ENCODE measurements around the gene UTP3.
"Not testable (repeated sequence)": the region's sequence is repeated elsewhere in the genome, so short reads cannot be mapped to it uniquely, and the experiment has no call there.

UTP3 gene, protein sequence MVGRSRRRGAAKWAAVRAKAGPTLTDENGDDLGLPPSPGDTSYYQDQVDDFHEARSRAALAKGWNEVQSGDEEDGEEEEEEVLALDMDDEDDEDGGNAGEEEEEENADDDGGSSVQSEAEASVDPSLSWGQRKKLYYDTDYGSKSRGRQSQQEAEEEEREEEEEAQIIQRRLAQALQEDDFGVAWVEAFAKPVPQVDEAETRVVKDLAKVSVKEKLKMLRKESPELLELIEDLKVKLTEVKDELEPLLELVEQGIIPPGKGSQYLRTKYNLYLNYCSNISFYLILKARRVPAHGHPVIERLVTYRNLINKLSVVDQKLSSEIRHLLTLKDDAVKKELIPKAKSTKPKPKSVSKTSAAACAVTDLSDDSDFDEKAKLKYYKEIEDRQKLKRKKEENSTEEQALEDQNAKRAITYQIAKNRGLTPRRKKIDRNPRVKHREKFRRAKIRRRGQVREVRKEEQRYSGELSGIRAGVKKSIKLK

DNA sequence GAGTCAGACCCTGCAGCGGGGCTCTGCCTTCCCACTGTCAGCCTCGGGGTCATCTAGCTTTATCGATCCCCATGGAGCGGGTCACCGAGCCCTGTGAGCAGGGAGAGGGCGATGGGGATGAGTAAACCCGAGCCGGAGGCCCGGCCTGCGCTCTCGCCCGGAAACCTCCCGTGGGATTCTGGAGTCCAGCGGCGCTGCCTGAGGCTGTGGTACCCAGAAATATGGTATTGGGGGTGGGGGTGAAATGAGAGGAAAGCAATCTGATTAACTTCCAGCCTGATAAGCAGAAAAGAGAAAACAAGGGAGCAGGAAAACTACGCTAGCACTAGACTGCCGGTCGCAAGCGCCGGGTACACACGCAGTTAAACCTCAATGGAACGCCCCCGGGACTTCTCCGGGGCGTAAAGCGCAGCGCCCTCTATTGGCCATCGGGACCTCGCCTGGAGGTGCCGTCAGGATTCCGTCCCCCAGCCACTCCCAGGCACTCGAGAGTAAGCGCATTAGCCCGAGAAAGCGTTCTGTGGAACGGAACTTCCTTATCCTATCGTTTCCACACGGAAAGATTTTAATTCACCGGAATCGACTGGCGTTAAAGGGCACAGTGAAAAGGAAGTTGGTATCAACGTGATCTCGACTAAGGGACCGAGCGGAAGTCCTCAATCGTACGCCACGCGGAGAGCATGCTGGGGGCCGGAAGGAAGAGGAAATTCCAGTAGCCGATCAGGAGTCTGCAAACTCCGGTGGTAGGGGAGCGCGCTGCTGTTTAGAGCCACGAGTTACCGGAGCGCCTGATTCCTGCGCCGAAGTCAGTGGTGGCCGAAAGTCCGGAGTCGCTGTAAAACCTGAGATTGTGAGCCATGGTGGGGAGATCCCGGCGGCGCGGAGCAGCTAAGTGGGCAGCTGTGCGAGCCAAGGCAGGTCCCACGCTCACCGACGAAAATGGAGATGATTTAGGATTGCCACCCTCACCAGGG, at the start of gene UTP3:
TSS of gene UTP3 (plus strand) at position 712 of the 974 bp plus-strand sequence. CDS start at position 858, 146 bp downstream.
- peak; percentile 97 for DNase-seq (ENCODE audit: low spot score)

DNA sequence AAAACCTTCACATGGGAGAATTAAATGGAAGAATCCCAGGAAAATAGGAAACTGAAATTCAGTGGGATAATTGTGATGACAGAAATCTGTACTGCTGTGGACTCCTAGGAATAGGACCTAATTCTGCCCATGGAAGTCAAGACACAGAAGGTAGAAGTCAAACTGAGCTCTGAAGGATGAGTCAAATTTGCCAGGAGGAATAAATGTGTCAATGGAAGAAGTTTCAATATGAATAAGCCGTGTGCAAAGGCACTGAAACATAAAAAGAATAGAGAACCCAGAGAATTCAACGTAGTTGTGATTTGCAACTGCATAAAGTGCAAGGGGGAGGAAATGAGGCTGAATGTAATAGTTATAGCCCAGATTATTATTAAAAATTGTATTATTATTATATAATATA, 48.1 kb upstream of the UTP3 start:
- DNase-seq (ENCODE audit: low spot score), result no peak

DNA sequence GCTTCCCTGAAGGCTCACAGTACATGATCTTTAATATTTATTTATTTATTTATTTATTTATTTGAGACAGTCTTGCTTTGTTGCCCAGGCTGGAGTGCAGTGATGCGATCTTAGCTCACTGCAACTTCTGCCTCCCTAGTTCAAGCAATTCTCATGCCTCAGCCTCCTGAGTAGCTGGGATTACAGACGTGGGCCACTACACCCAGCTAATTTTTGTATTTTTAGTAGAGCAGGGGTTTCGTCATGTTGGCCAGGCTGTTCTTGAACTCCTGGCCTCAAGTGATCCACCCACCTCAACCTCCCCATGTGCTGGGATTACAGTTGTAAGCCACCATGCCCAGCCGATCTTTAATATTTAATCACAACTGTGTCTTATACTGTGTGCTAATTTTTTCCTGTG, 37.6 kb upstream of the UTP3 start:
- not testable (repeated sequence) for DNase-seq (ENCODE audit: low spot score)

DNA sequence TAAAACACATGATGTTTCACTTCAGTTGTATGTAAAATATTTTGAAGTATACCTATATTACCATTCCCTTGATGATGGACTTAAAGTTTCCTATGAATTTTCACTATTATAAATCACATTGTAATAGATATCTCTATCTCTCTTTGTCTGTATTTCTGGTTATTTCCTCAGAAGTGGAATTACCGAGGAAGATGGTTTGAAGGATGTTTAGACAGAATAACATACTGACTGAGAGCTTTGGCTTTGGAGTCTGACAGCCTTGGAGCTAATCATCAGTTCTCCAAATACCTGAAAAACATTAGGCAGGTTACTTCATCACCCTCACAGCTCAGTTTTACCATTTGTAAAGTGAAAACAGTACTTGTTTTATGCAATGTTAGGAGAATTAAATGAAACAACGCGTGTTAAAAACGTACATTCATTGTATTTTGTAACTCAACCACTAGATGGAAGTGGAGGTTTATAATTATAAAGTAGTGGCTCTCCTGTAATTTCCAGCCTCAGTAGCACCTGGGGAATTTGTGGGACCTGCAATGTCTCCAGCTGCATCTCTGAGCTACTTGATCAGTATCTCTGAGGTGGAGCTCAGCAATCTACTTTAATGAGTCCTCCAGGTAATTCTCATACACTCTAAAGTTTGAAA, 36.3 kb upstream of the UTP3 start:
- DNase-seq (ENCODE audit: low spot score), result peak; percentile 44

DNA sequence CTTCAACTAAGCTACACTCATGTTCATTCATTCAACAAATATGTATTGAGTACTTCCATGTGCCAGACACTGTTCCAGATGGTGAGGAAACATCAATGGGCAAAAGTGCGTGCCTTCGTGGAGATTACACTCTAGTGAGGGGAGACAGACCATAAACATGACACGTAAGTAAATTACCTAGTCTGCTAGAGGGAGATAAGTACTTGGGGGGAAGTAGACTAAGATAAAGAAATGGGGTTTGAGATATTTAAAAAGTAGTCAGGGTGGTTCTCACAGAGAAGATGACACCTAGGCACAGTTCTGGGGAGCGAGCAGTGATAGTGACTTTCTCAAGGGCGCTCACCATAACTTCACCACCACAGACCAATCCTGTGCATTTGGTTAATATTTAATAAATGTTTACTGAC, 33.7 kb upstream of the UTP3 start:
- no peak for DNase-seq (ENCODE audit: low spot score)

DNA sequence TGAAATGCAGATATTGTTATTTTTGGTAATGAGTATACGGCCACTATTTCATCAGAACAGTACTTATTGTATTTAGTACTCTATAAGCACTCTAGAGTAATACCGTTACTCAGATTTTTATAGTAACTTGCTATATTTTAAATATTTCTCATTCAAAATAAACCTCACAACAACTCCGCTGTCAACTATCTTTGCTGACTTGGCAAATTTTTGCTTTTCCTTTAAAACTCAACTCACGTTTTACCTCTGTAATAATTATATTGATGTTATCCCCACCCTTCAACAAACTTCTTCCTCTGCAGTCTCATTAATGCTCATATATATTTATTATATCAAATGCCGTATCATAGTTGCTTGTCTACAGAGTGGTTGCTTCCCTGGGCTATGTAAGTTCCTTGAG, 31.0 kb upstream of the UTP3 start:
- no peak for DNase-seq (ENCODE audit: low spot score)

DNA sequence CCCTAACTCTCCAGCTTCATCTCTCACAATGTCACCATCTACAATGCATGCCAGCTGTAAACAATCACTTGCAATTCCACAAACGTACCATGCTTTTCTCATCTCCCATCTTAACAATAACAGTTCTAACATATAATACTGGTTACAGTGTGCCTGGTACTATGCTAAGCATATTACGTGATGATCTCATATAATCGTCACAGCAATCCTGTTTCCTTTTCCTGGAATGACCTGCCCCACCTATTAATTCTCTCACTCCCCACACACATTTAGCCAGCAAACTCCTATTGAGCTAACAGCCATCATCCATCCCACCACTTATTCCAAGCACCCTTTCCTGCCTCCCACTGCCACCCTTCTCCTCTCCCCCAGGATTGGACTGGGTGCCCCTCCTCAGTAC, 29.9 kb upstream of the UTP3 start:
- no peak for DNase-seq (ENCODE audit: low spot score)

DNA sequence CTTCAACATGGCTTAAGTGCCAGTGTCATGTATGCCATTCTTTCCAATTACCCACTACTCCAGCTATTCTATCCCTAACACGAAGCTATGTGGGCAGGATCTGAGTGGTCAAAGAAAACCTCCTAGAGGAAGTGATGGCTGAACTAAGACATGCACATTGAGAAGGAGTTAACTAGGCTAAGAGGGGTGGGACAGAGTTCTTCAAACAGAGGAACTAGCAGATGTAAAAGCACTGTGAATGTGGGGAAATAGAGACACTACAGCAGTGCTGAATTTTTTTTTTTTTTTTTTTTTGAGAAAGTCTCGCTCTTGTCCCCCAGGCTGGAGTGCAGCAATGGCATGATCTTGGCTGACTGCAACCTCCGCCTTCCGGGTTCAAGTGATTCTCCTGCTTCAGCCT, 28.2 kb upstream of the UTP3 start:
- DNase-seq (ENCODE audit: low spot score), result no peak

DNA sequence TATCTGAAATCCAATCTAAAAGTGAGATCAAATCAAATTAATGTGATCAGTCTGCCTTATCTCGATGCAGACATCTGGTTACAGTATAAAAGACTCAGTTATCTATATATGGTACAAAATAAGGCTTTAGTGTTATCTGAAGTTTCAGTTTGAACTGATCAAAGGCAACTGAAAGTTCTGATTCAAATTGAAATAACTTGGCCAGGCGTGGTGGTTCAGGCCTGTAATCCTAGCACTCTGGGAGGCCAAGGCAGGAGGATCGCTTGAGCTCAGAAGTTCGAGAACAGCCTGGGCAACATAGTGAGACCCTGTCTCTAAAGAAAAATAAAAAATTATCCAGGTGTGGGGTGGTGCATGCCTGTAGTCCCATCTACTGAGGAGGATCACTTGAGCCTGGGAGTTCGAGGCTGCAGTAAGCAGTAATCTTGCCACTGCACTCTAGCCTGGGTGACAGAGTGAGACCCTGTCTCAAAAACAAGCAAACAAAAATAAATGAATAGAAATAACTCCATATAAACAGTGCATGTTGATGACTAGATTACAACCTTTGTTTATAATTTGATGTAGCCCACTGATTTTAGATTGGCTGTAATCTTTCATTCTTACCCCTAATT, 26.9 kb upstream of the UTP3 start:
- DNase-seq (ENCODE audit: low spot score), result not testable (repeated sequence)

DNA sequence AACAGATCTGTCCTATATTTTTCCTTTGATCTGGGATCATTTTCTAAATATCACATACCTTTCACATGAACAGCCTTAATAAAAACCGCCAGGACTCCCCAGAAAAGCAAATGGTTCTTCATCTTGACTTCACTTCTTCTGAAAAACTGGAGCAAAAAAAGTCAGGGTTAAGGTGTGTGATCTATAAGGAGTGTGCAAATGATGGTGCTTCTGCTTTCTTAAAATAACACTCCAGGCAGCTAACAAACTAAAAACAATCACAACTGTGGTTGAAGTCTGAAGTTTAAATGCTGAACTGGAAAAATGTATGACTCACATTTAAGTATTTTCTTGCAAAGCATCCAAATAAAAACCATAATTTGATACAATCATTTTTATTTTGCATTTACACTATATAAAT, 22.0 kb upstream of the UTP3 start, which contains the start of gene JCHAIN:
TSS of gene JCHAIN (minus strand) at position 140 of the 400 bp plus-strand sequence. CDS start at position 122, 18 bp downstream.
- no peak for DNase-seq (ENCODE audit: low spot score)

DNA sequence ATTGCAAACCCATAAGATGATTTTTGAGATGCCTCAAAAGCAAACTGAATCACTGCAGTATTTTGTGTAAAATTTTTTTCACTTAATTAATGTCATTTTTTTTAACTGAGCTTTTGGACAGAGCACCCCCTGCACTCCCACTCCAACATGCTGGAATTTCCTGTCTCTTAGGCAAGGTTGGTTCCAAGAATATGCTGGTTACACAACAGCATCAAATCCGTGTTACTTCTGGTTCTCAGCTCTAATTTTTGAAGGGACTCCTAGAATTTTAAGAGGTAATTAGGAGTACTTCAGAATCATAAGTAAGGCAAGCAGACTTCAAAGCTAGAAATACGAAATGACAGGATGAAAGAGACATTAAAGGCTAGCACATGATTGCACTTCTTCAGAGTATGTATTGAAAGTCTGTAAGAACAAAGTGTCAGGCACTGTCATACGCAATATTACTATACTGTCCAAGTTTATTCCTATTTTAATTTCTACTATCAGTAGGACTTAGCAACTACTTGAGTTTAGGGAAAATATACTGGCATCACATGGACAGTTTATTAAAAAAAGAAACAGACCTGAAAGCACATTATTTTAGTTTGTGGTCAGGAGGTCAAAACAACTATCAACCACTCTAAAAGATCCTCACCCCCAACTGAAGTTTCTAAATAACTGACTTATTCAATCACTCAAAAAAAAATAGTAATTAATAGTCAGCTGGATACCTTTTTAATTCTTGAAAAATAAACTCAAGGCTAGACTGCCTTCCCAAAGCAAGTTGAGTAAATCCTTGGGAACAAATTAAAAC, 20.4 kb upstream of the UTP3 start:
- DNase-seq (ENCODE audit: low spot score), result no peak

DNA sequence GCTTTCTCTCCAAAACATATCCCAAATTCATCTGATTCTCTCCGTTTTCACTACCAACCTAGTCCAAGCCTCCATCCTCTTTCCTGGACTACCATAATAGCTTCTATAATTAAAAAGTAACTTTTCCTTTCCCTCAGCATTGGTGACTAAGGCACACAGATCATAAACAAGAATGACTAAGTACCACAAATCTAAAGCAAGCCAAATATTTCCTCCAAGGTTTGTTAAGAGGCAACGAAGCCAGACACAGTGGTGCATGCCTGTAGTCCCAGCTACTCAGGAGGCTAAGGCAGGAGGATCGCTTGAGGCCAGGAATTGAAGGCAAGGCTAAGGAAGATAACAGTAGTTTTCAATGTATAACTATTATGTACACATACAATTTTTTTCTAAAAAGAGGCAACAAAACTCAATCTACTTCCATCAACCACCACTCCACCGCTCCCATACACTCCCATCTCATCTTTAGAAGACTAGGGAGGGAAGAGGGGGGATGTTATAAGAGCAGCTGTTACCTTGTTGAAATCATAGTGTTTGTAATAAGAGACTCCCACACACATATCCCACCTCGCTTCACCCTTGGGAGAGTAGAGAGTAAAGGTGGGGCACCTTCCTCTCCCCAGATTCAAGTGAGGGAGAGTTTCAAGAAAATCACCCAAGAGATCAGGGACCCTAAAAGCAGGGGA, 17.9 kb upstream of the UTP3 start:
- DNase-seq (ENCODE audit: low spot score), result no peak

DNA sequence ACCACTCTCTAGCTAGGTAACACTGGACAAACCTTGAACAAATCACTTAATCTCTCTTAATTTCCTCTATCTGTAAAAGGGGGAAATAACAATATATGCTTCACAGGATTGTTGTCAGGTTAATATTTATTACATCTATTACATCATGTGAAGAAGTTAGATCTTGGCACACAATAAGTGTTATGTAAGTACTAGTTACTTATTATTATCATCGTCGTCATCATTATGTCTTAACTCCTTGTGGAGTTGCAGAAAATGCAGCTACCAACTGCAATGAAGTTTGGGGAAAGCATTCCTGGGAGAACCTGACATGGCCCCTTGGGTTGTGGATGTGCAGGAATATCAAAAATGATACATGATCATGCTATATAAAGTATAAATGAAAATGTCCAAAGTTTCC, 17.2 kb upstream of the UTP3 start:
- no peak for DNase-seq (ENCODE audit: low spot score)

DNA sequence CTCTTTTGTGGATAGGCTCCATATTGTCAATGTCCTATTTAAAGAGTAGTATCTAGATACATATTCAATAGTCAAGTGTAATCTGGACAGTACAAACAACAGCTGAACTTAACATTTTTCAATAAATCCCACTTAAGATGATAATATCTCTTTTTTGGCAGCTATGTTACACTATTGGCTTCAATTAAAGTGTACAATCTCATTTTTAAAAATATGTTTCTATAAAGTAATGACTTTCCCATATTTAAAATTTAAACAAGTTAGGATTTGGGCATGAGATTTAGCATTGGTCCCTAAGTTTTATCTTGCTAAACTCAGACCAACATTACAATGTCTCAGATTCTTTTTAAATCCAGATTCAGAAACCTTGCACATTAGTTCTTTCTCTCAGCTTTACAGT, 14.1 kb upstream of the UTP3 start:
- no peak for DNase-seq (ENCODE audit: low spot score)

DNA sequence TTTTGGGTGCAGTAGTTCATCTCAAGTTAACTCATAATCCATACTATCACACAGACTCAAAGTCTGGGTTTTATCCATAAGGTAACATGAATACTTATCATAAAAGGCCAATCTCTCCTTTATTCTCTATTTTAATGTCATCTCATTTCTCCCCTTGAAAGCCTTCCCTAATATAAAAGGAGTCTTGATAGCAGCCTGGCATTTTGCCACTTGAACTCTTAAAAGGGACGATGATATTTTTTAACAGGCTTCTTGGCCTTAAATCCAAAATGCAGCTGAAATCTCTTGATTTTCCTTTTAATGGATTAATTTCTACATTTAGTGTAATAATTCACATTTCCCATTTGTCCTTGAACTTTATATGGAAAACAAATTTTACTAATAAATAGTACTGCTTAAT, 13.6 kb upstream of the UTP3 start:
- no peak for DNase-seq (ENCODE audit: low spot score)

DNA sequence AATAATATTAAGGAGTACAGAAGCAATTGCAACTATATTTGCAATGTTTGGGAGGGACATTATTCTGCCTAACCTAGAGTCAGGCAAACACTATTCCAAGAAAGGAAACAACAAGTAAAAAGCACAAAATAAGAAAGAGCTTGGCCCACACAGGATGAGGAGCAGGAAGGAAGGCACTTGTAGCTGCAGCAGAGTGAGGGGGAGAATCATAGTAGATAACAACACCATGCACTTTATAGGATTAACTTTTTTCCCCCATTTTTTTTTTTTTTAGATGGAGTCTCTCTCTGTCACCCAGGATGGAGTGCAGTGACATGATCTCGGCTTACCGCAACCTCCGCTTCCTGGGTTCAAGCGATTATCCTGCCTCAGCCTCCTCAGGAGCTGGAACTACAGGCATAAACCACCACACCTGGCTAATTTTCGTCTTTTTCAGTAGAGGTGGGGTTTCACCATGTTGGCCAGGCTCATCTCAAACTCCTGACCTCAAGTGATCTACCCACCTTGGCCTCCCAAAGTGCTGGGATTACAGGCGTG, 11.7 kb upstream of the UTP3 start:
- DNase-seq (ENCODE audit: low spot score), result no peak

DNA sequence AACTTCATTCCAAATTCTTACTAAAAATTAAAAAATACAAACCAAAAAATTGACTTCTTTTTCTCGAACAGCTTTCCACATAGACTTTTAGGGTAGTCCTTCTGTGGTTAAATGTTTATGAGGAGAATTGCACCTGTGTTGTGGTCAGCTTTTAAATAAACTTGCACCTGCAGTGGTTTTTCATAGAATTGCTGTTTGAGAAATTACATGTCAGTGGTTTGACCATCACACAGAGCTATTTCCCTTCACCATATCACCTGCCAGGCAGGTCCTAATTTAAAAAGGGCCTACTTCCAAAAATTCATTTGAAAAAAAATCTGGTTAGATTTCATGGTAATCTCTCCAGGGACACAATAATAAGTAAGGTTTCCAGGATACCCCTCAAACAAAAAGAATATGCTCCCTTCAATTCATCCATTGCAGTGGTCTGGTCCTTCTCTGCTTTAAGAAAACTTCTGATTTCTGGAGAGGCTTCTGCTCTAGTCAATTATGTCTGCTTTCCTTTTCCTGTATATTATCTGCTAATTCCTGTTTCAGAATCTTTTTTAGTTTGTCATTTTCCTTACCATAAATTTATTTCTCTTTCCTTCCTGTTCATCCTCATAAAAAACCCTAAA, 9.8 kb upstream of the UTP3 start:
- DNase-seq (ENCODE audit: low spot score), result no peak

DNA sequence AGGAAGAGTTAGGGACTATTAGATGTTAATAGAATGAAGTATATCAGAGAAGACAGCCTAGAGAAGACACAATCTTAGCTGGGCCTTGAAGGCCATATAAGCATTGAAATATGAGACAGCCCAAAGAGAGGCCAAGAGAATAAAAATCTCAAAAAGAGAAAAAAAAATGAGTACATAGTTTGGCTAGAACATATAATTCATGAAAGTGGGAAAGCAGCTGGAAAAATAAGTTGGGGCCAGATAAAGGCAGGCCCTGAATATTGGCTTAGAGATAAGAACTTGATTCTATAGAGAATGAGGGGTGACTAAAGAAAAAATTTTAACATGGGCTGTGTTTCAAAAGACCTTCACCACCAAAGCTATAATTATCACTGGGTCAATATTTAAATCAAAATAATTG, 7.4 kb upstream of the UTP3 start:
- DNase-seq (ENCODE audit: low spot score), result no peak

DNA sequence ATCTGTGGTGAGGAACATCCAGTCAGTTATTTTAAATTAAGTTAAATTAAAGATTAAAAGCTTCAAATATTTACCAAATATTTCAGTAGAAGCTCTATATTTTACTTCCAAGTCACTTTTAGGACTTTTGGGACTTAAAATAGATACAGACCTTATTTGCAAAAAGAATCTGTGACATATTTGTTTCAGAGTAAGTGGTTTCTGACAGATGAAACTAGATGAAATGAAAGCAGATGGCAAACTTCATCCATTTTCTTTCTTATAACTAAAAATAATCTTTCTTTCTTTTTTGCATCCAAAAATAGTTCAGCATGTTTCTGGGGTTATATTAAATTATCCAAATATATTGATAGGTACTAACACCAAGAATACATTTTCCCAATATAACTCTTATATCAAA, 6.6 kb upstream of the UTP3 start:
- no peak for DNase-seq (ENCODE audit: low spot score)

DNA sequence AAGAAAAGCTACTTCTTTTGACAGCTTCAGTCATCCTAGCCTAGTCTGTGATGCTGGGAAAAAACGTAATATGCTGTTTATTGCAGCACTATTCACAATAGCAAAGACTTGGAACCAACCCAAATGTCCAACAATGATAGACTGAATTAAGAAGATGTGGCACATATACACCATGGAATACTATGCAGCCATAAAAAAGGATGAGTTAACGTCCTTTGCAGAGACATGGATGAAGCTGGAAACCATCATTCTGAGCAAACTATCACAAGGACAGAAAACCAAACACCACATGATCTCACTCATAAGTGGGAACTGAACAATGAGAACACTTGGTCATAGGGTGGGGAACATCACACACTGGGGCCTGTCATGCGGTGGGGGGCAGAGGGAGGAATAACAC, 6.2 kb upstream of the UTP3 start:
- DNase-seq (ENCODE audit: low spot score), result not testable (repeated sequence)

All from kidney capillary endothelial cell (primary cell).